ENCODE data around the gene JPH4. TPM values are rescaled to one million over a fixed set of nuclear protein-coding genes. Genes with fewer than 3 reads are reported as not detected.

Gene JPH4
- total and polyA plus RNA-seq, 12 donors = 0.42 to 35.8 (median 4.7) TPM

GRCh38 chr14:23561873-23562821 lies 16.4 kb downstream of the JPH4 start:
- no peaks in the 10 kb centered on the region for H3K27me3 ChIP-seq
- peaks cover 10 to 13% of the 10 kb centered on the region in 2 donors for H3K4me1 ChIP-seq (replicated peaks in 1 of 2)
- peak overlapping the region in 2 of 5 donors; percentile 54 to 70 for H3K27ac ChIP-seq
- TF ChIP-seq POLR2A (IDR thresholded peaks at IDR 0.05) = no peak
- no peak for TF ChIP-seq CTCF (IDR thresholded peaks at IDR 0.05)
- H3K36me3 ChIP-seq (replicated peaks in 1 of 2) = peaks cover 0 to 52% of the 10 kb centered on the region in 2 donors
- WGBS, 4 donors = 75 to 83% (median 77%) methylated on average over 9 to 15 of the region's 15 CpGs
- no peaks in the 10 kb centered on the region for H3K9me3 ChIP-seq (replicated peaks in 1 of 3)
- H3K4me3 ChIP-seq = no peak overlapping the region
- no peak for DNase-seq
- intact Hi-C loops (cut with DNase I) = loop anchor here (5.0 to 10.0 kb wide), 3 partner anchors 85 to 237 kb away; partner anchors contain the start of gene PABPN1 (in 1 of the 2)

- no peaks in the 10 kb centered on the region for H3K27me3 ChIP-seq
Measured at GRCh38 chr14:23561259-23561658, 17.3 kb downstream of the JPH4 start.

GRCh38 chr14:23559926-23560520 lies 18.6 kb downstream of the JPH4 start:
- 75 to 91% (median 84%) methylated on average over 3 of the region's 3 CpGs for WGBS, 4 donors
- no peak overlapping the region for H3K4me3 ChIP-seq
- H3K4me1 ChIP-seq (replicated peaks in 1 of 2) = peaks cover 19 to 22% of the 10 kb centered on the region in 2 donors
- H3K27me3 ChIP-seq = no peaks in the 10 kb centered on the region
- no peaks in the 10 kb centered on the region for H3K9me3 ChIP-seq (replicated peaks in 1 of 3)
- intact Hi-C loops (cut with DNase I) = loop anchor here (5.0 to 10.0 kb wide), 3 partner anchors 83 to 235 kb away; partner anchors contain the start of gene PABPN1 (in 1 of the 2)
- TF ChIP-seq CTCF (IDR thresholded peaks at IDR 0.05) (no peak), POLR2A (IDR thresholded peaks at IDR 0.05) (no peak)
- DNase-seq = no peak
- no peak overlapping the region for H3K27ac ChIP-seq
- H3K36me3 ChIP-seq (replicated peaks in 1 of 2) = peaks cover 0 to 47% of the 10 kb centered on the region in 2 donors

More at GRCh38 chr14:23561259-23561658, 17.3 kb downstream of the JPH4 start:
- Histone ChIP-seq H3K4me3 (no peak overlapping the region), H3K27ac (no peak overlapping the region), H3K9me3 (replicated peaks in 1 of 3) (no peaks in the 10 kb centered on the region), H3K4me1 (replicated peaks in 1 of 2) (peaks cover 15 to 17% of the 10 kb centered on the region in 2 donors), H3K36me3 (replicated peaks in 1 of 2) (peaks cover 0 to 52% of the 10 kb centered on the region in 2 donors)
- WGBS, 4 donors = 90 to 100% (median 92%) methylated on average over 1 to 2 of the region's 2 CpGs
- TF ChIP-seq POLR2A (IDR thresholded peaks at IDR 0.05) (no peak), CTCF (IDR thresholded peaks at IDR 0.05) (no peak)
- DNase-seq = no peak
- intact Hi-C loops (cut with DNase I) = loop anchor here (5.0 to 10.0 kb wide), 3 partner anchors 84 to 236 kb away; partner anchors contain the start of gene PABPN1 (in 1 of the 2)
